HepG2 (cell line): ENCODE measurements around the gene ARL2. TPM values are rescaled to one million over a fixed set of nuclear protein-coding genes. Genes with fewer than 3 reads are reported as not detected.

Experiments used
- ARNT2 ChIP-seq: sonication (generic); formaldehyde crosslinking; IDR thresholded peaks from 2 replicates; pipeline ENCODE4 v1.8.0; 2022; ENCODE audit warnings: mild to moderate bottlenecking, low read depth, missing genetic modification reagents, moderate library complexity
- ATM ChIP-seq: fragments of 450-650 bp; IDR thresholded peaks from 2 replicates; pipeline ENCODE4 v1.7.1; 2017; ENCODE audit warnings: mild to moderate bottlenecking, borderline replicate concordance
- CENPX ChIP-seq: sonication (generic); formaldehyde crosslinking; IDR thresholded peaks from 2 replicates; pipeline ENCODE4 v1.9.0; 2021; ENCODE audit warnings: mild to moderate bottlenecking, missing genetic modification reagents, moderate library complexity
- DPF2 ChIP-seq: sonication (generic); formaldehyde crosslinking; IDR thresholded peaks from 2 replicates; pipeline ENCODE4 v1.4.0; 2020; ENCODE audit warnings: mild to moderate bottlenecking, low read depth, missing genetic modification reagents, borderline replicate concordance
- FOSL1 ChIP-seq: sonication (generic); formaldehyde crosslinking; IDR thresholded peaks from 2 replicates; pipeline ENCODE4 v1.9.0; 2021; ENCODE audit warnings: missing genetic modification reagents, borderline replicate concordance
- GZF1 ChIP-seq: sonication (generic); formaldehyde crosslinking; IDR thresholded peaks from 2 replicates; pipeline ENCODE4 v1.5.1; 2020; ENCODE audit warnings: mild to moderate bottlenecking, missing genetic modification reagents
- KLF9 ChIP-seq: IDR thresholded peaks from 2 replicates; pipeline ENCODE4 v1.6.1; 2016; ENCODE audit warnings: low read depth
- MAFF ChIP-seq: IDR thresholded peaks from 2 replicates; pipeline ENCODE4 v1.6.1; 2011; ENCODE audit warnings: low read depth, low read length, improper control_type of control experiment
- NBN ChIP-seq: fragments of 450-650 bp; conservative IDR thresholded peaks from 2 replicates; pipeline ENCODE4 v1.6.1; 2017
- NONO ChIP-seq, 2 experiments: fragments of 450-650 bp in 1 of 2; sonication (generic) in 1 of 2; formaldehyde crosslinking in 1 of 2; IDR thresholded peaks in 1 of 2; conservative IDR thresholded peaks in 1 of 2; 2 replicates each; pipeline versions ENCODE4 v1.6.1 to v1.8.0; 2017 to 2022; ENCODE audit warnings: mild to moderate bottlenecking in 1 of 2, missing genetic modification reagents in 1 of 2, moderate library complexity in 1 of 2
- RARG ChIP-seq: sonication (generic); formaldehyde crosslinking; IDR thresholded peaks from 2 replicates; pipeline ENCODE4 v1.4.0; 2020; ENCODE audit warnings: low read depth, mild to moderate bottlenecking, missing genetic modification reagents
- TARDBP ChIP-seq: sonication (generic); formaldehyde crosslinking; IDR thresholded peaks from 2 replicates; pipeline ENCODE4 v1.8.0; 2022; ENCODE audit warnings: mild to moderate bottlenecking, missing genetic modification reagents
- TEAD2 ChIP-seq: sonication (generic); formaldehyde crosslinking; IDR thresholded peaks from 2 replicates; pipeline ENCODE4 v1.9.0; 2021; ENCODE audit warnings: missing genetic modification reagents
- ZBTB8A ChIP-seq: sonication (generic); formaldehyde crosslinking; IDR thresholded peaks from 2 replicates; pipeline ENCODE4 v1.4.0; 2020; ENCODE audit warnings: mild to moderate bottlenecking, low read depth, missing genetic modification reagents, borderline replicate concordance
- ZNF17 ChIP-seq: sonication (generic); formaldehyde crosslinking; IDR thresholded peaks from 2 replicates; pipeline ENCODE4 v1.5.0; 2020; ENCODE audit warnings: mild to moderate bottlenecking, missing genetic modification reagents
- ZNF33B ChIP-seq: sonication (generic); formaldehyde crosslinking; IDR thresholded peaks from 2 replicates; pipeline ENCODE4 v1.5.1; 2020; ENCODE audit warnings: mild to moderate bottlenecking, missing genetic modification reagents
- ZNF512B ChIP-seq: sonication (generic); formaldehyde crosslinking; IDR thresholded peaks from 2 replicates; pipeline ENCODE4 v1.5.1; 2020; ENCODE audit warnings: missing genetic modification reagents, mild to moderate bottlenecking, borderline replicate concordance
- ZNF513 ChIP-seq: sonication (generic); formaldehyde crosslinking; conservative IDR thresholded peaks from 2 replicates; pipeline ENCODE4 v1.5.0; 2020; ENCODE audit warnings: missing genetic modification reagents
- ZNF549 ChIP-seq: sonication (generic); formaldehyde crosslinking; IDR thresholded peaks from 2 replicates; pipeline ENCODE4 v1.5.0; 2020; ENCODE audit warnings: missing genetic modification reagents
- polyA plus RNA-seq, 8 experiments: library from polyadenylated mRNA; depleted of rRNA in 3 of 8; stranded (reverse) in 7 of 8; unstranded in 1 of 8; fragments of >200 nt; fragmentation: Illumina TruSeq in 4 of 8; extraction: Trizol in 4 of 8; gene quantifications; 2 replicates each; pipeline versions ENCODE4 v1.2.1 to v1.2.3, GENCODE V29; 2011 to 2016; ENCODE audit warnings: low read depth in 4 of 8, missing spikeins in 1 of 8, mixed read lengths in 1 of 8; ENCODE audit not compliant: insufficient read depth in 1 of 8
- total RNA-seq, 5 experiments: library from RNA; depleted of rRNA; stranded (reverse); fragments of >200 nt; fragmentation: Illumina TruSeq; extraction: Trizol; gene quantifications; 2 replicates each; pipeline ENCODE4 v1.2.3, GENCODE V29; 2016; ENCODE audit warnings: low read depth in 1 of 5
- TF ChIP-seq, protein P1 (sequence below): sonication (generic); formaldehyde crosslinking; conservative IDR thresholded peaks from 2 replicates; pipeline ENCODE4 v1.4.0; 2020; ENCODE audit warnings: mild to moderate bottlenecking, missing genetic modification reagents, moderate library complexity
- TF ChIP-seq, protein P2 (sequence below): sonication (generic); formaldehyde crosslinking; IDR thresholded peaks from 2 replicates; pipeline ENCODE4 v1.8.0; 2022; ENCODE audit warnings: missing genetic modification reagents, low read depth, mild to moderate bottlenecking, borderline replicate concordance

Gene ARL2
- total and polyA plus RNA-seq, 2 of the 13 experiments (the other 11 are each of a cell fraction or from before 2014, with no cell fraction given), result 82.9 to 84.4 TPM

- TF ChIP-seq ZNF512B (CRISPR knock-in tag) (no peak), GZF1 (CRISPR knock-in tag) (no peak), ATM (no peak), FOSL1 (no peak), ZNF549 (CRISPR knock-in tag) (no peak), TARDBP (no peak), DPF2 (CRISPR knock-in tag) (no peak), NONO (IDR thresholded peaks at IDR 0.05) (no peak), NONO (CRISPR knock-in tag; conservative IDR thresholded peaks at IDR 0.05) (no peak), ZNF17 (CRISPR knock-in tag) (no peak), ARNT2 (no peak), NBN (no peak), TEAD2 (CRISPR knock-in tag) (no peak), CENPX (no peak), ZBTB8A (CRISPR knock-in tag) (no peak), MAFF (no peak), RARG (CRISPR knock-in tag) (no peak), ZNF33B (CRISPR knock-in tag) (no peak), ZNF513 (CRISPR knock-in tag) (no peak), KLF9 (no peak)
- TF ChIP-seq, protein P1, sequence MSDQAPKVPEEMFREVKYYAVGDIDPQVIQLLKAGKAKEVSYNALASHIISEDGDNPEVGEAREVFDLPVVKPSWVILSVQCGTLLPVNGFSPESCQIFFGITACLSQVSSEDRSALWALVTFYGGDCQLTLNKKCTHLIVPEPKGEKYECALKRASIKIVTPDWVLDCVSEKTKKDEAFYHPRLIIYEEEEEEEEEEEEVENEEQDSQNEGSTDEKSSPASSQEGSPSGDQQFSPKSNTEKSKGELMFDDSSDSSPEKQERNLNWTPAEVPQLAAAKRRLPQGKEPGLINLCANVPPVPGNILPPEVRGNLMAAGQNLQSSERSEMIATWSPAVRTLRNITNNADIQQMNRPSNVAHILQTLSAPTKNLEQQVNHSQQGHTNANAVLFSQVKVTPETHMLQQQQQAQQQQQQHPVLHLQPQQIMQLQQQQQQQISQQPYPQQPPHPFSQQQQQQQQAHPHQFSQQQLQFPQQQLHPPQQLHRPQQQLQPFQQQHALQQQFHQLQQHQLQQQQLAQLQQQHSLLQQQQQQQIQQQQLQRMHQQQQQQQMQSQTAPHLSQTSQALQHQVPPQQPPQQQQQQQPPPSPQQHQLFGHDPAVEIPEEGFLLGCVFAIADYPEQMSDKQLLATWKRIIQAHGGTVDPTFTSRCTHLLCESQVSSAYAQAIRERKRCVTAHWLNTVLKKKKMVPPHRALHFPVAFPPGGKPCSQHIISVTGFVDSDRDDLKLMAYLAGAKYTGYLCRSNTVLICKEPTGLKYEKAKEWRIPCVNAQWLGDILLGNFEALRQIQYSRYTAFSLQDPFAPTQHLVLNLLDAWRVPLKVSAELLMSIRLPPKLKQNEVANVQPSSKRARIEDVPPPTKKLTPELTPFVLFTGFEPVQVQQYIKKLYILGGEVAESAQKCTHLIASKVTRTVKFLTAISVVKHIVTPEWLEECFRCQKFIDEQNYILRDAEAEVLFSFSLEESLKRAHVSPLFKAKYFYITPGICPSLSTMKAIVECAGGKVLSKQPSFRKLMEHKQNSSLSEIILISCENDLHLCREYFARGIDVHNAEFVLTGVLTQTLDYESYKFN (CRISPR knock-in tag), result no peak; the same call in 1 of the 2 replicates
- TF ChIP-seq, protein P2, sequence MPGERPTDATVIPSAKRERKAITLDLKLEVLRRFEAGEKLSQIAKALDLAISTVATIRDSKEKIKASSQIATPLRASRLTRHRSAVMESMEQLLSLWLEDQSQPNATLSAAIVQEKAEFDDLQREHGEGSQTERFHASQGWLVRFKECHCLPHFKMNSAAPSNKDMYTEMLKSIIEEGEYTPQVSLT (CRISPR knock-in tag), result no peak
Measured at GRCh38 chr11:64998690-64999431, 15.1 kb upstream of the ARL2 start (continued).
